T1000 (cell line): ENCODE results near the gene LARGE1.

Source experiments
- DNase-seq: peaks from one replicate; lab custom pipeline; 2025; ENCODE audit warnings: mixed read lengths; lab: John Stamatoyannopoulos, UW

Gene LARGE1

GRCh38 chr22:33656808-33657628 lies 263.3 kb downstream of the LARGE1 start:
- DNase-seq: no peak

GRCh38 chr22:33654173-33654895 lies 265.9 kb downstream of the LARGE1 start:
- DNase-seq: no peak

- DNase-seq: no peak
Measured at GRCh38 chr22:33653532-33654063, 266.7 kb downstream of the LARGE1 start.

DNA sequence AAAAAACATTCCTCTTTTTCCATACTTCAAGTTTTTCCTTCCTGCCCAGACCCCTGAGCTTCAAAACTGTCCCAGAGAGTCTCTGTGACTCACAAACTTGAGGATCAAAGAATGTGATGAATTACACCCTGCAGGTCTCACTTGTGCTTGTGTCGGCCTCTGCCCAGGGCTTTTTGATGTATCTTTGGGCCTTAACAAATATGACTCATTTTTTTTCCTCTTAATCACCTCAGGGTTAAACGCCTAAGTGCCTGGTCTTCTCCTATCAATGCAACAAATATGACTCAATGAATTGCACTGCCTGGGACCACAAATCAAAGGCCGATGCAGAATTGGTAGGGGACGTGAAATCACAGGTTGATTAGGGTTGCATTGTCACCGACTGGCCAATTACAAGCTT lies 267.7 kb downstream of the LARGE1 start:
- peak; percentile 29 for DNase-seq

DNA sequence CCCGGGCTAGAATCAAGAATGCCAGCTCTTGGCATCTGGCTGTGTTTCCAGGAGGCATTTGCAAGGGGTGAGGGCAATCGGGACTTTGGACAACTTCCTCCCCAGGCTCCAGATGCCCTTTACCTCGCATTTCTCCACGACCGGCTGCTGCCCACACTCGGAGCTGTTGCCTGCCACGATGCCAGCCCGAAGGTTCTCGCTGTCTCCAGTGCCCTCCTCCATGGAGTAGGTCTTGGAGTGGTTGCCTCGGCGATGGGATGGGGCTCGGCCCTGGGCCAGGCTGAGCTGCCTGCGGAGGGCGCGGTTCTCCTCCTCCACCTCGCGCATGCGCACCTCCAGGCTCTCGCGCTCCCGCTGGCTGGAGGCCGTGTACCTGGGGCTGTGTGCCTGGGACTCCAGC lies 270.0 kb downstream of the LARGE1 start:
- DNase-seq: no peak

DNA sequence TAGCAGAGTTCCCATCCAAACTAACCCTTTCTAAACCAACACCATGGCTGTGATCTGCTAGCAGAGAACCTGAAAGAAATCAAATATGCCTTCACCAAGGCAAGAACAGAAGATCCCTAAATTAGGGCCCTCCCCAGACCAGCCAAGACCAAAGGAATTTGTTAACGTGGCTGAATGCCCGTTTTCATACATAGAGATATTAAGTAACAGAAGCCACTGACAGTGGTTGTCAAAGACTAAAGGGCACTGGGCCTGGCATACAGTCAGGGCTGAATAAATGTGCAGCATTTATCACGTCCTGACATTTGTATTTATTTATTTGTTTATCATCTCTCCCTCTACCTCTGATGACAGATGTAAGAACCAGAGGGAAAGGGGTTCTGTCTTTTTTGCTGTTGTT lies 271.8 kb downstream of the LARGE1 start:
- no peak for DNase-seq

GRCh38 chr22:33640900-33641299 lies 279.4 kb downstream of the LARGE1 start:
- DNase-seq: no peak

DNA sequence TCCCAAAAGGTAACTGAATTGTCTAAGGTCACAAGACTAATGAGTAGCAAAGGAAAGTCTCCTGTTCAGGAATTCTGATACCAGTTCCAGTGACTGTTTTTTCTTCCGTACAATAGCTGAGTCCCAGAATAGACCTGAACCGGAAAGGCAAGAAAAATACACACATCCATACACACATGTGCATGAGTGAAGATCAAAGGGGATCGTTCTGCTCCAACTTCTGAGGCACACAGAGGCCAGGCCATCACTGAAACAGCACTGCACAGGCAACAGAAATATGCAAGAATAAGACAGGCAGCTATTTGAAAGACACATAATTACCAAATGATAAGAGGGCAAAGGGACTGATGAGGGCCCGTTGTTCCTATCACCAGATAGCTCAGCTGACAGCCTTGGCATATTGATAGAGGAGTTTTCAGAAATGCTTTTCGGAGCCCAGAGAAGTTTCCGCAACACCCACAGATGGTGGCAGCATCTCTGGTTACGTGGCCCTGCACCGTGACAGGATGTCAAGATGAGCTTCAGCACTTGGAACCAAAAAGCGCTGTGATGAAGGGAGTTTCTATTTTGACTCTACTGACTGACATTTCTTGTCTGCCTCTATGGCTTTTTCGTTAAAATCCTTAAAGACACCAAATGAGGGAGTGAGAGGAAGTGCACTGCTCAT lies 280.6 kb downstream of the LARGE1 start:
- DNase-seq: no peak

DNA sequence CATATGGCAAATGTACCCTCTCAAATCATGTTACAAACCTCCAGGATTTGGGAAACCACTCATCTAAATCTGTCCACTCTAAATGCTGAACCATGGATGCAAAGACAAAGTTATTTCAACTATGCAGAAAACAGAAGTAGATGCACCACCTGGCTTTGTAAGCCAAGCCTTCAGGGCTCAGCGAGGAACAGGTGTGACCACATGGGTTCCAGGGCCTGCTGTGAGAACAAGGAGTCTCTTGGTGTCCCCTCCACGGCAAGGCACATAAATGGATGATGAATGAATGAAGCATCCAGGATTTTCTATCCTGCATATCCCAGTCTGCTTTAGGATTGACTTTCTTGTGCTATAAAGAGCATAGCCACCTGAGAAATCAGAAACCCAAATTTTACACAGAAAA lies 284.5 kb downstream of the LARGE1 start:
- no peak for DNase-seq

DNA sequence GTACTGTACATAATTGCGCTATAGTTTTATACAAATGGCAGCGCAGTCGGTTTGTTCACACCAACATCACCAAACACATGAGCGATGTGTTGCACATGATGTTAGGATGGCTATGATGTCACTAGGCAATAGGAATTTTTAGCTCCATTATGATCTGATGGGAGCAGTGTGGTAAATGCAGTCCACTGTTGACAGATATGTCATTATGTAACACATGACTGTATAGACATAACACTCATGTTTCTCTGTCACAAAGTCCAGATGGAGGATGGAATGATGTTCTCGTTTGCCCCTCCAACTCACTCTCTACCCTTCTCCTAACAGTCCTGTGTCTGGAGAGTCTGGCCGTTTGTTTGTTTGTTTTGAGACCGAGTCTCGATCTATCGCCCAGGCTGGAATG lies 288.5 kb downstream of the LARGE1 start:
- DNase-seq: no peak

DNA sequence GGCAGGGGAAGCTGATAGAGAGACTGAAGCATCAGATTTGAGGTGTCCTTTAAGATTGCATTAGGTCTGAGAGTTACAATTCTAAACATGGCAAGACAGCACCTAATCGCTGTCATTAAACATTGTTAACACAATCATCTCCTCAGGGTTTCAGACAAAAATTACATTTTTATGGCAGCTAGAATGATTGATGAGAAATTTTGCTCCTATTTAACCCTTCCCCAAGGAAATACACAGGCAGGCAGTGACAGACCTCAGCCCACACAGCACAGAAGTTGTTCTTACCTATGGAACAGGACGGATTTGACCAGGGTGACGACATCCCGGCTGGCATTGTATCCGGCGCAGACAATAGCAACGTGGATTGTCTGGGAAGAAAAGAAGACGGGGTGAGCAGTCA lies 294.3 kb downstream of the LARGE1 start:
- no peak for DNase-seq

GRCh38 chr22:33620085-33620484 lies 300.2 kb downstream of the LARGE1 start:
- DNase-seq: no peak

DNA sequence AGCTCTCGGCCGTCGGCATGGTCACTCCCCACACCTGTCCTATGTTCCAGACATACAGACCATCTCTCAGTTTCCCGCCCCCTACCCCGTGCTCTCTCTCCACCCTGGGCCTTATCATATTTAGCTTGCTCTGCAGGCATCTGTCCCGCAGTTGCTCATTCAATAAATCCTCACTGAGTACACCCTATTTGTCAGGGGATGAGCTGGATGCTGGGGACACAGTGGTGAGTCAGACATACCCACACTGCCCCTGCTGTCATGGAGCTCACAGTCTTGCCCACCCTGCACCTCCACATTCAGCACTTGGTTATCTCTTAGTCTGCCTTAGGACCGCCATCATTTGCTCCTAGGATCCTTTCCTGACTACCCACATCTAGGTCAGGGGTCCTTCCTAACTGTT lies 313.8 kb downstream of the LARGE1 start:
- DNase-seq: no peak

DNA sequence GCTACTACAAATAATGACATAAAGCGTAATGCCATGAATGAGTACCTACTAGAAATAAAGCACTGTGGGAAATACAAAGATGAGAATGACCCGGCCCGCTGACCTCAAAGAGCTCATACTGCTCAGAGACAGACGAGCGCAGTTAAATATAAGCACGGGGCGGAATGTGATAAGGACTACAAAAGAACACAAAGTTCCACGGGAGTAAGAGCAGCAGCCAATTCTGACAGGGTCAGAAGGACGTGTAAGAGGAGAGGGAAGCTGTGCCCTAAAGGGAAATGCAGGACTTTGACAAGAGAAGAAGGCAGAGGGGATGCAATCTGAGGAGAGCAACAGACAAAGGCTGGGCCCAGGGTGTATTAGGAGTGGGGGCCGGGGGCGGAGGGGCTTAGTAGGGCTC lies 314.6 kb downstream of the LARGE1 start:
- DNase-seq: no peak

DNA sequence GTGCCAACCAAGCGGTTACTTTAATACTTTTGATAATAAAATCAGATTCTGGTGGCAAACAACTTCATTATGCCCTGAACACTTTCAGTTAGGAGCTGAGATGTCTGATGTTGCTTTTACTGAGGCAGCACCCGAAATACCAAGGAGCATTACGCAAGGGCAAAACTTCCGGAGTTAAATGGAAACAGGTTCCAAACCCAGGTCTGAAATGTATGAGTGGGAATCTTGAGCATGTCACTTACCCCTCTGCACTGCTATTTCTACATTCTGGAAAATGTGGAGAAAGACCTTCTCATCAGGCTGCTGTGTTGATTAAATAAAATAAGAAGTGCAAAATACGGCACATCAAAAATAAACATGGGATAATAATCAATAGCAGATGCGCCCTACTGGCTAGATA lies 315.1 kb downstream of the LARGE1 start:
- DNase-seq: no peak

DNA sequence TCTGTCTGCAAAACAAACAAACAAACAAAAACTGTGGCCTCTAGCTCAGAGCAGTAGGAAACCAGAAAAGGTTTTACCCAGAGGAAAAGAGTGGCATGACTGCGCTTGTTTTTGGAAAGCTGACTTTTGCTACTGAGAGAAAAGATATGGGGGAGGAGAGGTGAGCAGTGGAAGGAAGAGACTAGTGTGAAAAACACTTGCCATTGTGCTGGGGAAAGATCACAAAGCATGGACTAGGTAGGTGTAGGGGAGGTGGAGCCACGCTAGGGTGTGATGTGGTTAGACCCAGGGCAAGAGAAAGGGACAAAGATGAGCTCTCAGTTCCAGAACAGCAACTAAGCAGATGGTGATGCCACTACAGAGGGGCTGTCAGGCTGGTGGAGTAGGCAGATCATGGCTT lies 319.2 kb downstream of the LARGE1 start:
- DNase-seq: no peak

GRCh38 chr22:33600595-33600994 lies 319.7 kb downstream of the LARGE1 start:
- no peak for DNase-seq

DNA sequence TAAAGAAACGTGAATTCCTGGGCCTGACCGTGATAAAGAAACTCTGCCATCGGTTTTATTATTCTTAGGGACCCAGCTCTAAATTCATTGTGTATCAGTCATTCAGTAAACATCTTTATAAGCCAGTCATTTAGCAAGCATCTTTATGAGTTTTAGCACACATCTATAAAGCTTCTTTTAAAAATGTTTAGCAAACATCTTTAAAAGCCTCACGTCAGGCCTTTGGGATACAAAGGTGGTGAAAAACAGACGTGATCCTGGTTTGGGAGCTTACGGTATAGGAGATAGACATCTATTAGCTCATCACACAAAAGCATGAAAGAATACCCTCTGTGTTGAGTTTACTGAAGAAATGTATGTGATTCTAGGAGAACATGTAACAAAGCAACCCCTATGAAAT lies 320.2 kb downstream of the LARGE1 start:
- no peak for DNase-seq

DNA sequence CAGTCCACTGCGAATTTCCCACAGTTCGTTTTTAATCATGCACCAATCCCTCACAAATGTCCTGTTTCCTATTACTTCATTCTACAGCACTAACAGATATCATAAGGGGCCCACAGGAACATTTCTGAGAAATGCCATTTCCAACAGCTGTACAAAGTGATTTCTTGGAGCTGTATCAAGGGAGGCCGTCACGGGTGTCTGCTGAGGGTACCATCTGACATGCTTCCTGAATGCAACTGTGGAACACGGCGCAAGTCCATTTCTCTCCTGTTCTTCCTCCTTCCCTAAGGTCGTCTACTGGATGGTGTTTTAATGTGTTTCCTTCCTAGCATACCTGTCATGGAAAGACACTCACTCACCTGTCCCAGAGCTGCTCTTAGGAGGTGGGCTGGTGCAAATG lies 320.7 kb downstream of the LARGE1 start:
- no peak for DNase-seq

GRCh38 chr22:33598821-33599220 lies 321.5 kb downstream of the LARGE1 start:
- DNase-seq: no peak

DNA sequence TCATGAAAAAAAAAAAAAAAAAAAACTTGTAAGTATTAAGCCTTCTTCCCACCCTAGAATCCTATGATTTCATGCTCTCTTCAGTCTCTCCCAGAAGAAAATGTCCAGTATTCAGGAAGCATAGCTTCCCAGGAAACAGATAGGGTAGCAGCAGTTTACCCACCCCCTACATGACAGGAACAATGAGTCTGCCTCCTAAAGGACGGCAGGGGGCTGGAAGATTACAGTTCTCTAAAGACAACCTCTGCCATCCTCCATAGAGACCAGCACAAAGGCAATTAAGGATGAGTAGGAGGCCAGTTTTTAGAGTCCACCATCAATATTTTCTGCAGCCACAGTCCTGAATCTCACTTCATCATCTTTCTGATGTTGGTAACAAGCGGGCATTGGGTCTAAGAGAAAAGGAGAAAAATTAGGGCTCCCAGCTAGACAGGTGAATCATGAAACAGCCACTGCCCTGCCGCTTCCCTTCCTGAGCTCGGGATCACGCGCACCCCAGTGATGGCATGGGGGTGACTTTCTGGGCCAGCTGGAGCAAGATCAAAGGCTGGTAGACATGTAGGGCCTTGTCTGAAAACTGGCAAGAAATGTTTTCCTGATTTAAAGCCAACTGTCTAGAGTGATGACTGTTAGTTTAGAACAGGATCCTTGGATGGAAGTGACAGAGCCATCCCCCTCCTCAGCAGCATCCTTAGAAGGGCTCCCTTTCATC lies 322.8 kb downstream of the LARGE1 start:
- no peak for DNase-seq

- no peak for DNase-seq
Measured at GRCh38 chr22:33593818-33594217, 326.5 kb downstream of the LARGE1 start.
